GM20431 (cell line): ENCODE measurements around the gene PRDM5.

Source experiments
- in situ Hi-C: fragments of 300-500 bp; cut with MseI, MboI; formaldehyde crosslinking; loops from one replicate; pipeline ENCODE4 v1.15.0; 2020; ENCODE audit warnings: low sequenced_read_pairs; ENCODE audit not compliant: unreplicated experiment

Gene PRDM5

DNA sequence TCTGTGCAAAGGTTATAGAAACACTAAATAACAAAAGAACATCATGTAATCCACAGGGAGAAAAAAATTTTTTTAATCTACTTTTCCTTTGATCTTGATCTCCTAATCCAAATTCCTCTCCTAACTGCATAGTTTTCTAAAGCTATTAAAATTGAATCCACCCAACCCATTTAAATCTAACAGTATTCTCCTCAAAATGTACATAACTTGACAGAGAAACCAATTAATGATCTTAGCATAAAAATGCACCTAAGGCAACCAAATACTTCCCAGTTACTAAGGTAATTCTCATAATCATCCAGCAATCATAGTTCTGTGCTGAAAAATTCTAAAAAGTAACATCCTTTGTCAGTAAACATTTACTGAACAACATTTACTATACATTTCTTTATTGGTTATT lies 60.7 kb downstream of the PRDM5 start:
- in situ Hi-C loops, result no loop called here

GRCh38 chr4:120858776-120859175 lies 63.8 kb downstream of the PRDM5 start:
- in situ Hi-C loops, result no loop called here

- in situ Hi-C loops, result no loop called here
Measured at GRCh38 chr4:120857312-120857711, 65.2 kb downstream of the PRDM5 start.

GRCh38 chr4:120856294-120856693 lies 66.2 kb downstream of the PRDM5 start:
- in situ Hi-C loops, result no loop called here

DNA sequence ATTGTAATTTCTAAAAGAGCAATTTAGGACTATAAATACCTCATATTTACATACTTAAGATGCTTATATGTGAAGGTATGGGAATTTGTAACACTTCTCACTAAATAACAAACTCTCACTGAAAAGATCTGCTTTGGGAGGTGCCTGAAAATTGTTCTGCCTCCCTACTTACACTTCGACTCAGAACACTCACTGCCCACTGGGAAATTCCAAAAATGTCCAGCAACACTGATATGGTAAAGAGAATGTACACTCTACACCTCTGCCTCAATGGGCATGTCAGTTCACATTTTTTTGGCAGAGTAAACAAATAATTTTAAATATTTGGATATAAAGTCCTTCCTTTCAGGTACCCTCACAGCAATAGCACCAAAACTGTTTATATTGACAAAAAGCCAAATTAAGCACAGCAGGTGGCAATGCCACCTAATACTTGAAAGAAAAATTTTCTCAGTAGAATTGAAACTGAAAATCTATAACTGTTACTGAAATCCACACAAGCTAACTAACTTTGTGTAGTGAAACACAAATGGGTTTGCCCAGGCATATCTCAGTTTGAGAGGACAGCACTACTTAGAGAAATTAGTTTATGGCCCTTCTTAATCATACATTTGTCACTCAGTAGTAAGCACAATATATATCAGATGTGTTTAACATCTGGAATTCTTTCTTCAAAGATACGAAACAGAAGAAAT lies 67.1 kb downstream of the PRDM5 start:
- in situ Hi-C loops, result no loop called here

DNA sequence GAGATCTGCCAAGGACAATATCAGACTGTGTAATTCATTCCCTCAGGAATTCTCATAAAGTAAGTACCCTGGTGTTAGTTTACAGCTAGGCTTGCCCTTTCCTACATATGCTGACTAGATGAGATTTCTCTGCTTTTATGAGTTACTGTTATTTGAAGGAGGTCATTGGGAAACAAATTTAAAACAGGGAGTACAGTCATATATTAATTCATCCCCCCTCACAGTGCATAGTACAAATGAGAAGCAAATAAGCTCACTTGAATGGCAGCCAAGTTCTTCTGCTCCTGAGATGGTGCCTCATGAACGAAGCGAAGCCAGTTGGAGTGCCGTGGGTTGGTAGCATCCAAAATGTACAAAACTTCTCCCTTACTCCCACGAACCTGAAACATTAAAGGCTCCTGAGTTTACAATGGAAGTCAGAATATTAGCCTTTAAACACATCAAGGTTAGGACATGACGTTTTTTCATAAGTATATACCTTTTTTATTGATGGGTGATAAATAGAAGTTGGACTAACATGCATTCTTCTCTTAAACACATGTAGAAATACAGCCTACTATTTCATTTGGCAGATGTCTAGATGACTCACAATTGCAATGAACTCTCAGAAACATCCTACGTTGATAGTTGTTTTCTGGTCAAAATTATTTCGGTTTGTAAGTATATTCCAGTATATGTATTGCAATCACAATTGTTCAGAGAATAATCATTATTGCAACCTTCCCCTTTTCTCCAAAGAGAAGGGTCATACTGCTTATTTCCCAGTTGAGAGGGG lies 69.2 kb downstream of the PRDM5 start:
- in situ Hi-C loops, result no loop called here

GRCh38 chr4:120850018-120850599 lies 72.4 kb downstream of the PRDM5 start:
- in situ Hi-C loops, result no loop called here

DNA sequence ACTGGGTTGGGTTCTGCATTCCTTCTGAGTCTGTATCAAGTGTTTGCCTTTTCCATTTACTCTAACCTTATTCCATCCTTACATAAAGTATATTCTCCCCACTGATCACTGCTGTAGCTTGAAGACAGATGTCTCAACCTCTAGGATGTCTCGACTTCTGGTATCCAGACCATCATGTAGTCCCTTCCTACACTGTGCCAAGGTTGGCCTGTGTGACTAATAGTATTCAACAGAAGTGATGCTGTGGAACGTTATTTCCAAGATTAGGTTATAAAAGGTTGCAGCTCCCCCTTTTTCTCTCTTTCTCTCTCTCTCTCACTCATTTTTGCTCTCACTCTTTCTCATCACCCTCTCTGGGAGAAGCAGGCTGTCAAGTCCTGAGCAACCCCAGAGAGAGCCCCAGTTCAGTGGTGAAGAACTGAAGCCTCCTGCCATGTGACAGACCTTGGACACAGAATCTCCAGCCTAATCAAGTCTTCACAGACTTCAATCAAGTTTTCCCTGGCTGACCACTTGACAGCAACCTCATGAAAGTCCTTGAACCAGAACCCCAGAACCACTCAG lies 75.4 kb downstream of the PRDM5 start:
- in situ Hi-C loops, result no loop called here

DNA sequence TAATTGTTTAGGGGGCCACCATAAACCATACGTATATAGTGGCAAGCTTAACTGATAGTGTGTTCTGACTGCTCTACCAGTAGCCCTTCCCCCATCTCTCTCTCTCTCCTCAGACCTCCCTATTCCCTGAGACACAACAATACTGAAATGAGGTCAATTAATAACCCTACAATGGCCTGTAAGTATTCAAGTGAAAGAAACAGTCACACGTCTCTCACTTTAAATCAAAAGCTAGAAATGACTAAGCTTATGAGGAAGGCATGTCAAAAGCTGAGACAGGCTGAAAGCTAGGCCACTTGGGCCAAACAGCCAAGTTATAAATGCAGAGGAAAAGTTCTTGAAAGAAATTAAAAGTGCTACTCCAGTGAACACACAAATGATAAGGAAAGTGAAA lies 78.0 kb downstream of the PRDM5 start:
- in situ Hi-C loops, result no loop called here

DNA sequence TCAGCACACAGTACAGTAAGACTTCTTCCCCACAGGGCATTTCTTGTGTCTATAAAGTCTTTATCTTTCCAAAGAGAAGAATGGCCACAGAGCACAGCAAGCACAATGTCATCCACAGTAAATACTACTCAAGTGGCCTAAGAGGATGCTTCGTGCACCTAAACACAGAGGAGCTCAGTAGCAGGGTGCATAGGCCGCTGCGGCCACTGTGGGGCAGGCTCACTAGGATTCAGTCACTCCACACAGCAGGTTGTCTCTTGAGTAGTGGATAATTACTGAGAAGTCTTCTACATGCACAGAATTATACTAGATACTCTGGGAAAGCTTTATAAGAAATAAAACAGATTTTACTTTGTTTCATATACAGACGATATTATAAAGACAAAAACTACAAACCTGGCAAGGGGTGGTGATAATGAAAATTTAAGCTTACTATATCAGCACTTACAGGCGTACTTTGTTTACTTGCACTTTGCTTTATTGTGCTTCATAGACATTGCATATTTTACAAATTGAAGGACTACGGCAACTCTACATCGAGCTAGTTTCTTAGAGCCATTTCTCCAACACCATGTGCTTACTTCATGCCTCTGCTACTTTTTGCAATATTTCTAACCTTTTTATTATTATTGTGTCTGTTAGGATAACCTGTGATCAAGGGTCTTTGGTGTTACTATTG lies 78.5 kb downstream of the PRDM5 start:
- in situ Hi-C loops, result no loop called here

- in situ Hi-C loops, result no loop called here
Measured at GRCh38 chr4:120842031-120842430, 80.5 kb downstream of the PRDM5 start.

DNA sequence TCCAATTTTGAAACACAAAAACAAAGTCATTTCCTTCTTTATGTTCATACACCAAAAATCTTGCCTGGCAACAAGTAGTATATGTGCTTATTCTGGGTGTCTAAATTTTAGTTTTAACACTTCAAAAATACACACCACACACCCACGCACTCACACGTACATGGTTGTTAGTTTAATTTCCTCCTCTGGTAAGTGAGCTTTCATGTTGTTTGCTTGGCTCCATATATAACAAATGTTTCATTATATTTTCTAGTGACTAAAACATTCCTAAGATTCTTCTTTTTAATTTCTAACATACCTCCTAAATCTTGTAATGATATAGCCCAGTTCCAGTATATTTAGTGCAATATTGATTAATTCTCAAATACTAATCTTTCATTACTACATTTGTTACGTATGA lies 80.9 kb downstream of the PRDM5 start:
- in situ Hi-C loops, result no loop called here

DNA sequence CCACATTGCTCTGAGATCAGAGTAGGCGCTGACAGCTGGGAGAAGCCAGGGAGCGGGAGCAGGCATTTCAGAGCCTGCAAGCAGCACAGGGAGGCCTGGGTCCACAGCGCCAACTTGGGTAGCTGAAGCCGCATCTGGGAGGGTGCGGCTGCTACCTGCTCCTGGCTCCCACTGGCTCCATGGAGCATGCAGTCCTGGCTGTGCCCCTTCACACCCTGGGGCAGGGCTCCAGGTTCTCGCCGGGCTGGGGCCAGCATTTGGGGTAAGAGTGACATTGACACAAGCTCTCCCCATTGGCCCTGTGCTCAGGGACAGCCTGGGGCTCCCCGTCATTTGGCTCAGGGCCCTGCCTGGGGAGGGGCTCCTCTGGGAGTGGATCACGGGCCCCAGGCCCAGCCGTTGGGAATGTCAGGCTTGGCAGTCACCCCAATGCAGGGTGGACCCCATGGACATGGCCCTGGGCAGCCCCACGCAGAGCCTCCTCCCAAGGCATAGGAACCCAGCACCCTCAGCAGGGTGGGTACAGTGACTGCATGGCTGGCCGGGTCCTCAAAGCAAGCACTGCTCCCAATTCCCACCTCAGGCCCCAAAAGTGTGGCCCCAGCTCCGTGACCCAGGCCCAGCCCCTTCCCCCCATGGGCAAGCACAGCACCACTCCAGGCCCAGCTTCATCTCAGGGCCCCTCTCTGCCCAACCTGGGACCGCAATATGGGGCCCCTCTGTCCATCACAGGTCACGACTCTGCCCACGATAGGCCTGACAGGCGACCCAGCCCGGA lies 82.4 kb downstream of the PRDM5 start:
- in situ Hi-C loops, result no loop called here

DNA sequence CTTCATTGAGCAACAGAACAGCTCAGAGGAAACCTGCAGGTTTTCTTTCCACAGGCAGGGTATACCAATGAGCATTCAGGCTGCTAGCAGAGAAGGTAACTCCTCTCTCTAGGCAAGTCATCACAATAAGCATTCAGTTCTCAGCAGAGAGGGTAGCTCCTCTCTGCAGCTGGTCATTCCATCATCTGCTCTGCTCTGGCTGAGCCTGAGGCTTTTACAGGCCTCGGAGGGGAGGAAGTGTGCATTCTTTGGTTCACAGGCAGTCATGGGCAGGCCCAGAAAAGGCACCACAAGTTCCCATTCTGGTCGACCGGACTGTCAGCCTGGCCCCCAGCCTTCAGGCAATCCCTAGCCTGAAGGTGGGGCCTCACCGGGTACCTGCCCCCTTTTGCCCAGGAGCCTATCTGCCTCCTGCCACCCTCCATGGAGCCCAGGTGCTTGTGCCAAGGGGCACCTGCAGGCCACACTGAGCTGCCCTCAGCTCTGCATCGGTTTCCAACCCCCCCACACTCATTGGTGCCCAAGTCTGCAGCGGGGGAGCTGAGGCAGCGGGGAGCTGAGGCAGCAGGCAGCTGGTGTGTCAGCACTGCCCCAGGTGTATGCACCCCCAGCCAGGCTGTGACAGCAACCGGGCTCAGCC lies 83.1 kb downstream of the PRDM5 start:
- in situ Hi-C loops, result no loop called here

DNA sequence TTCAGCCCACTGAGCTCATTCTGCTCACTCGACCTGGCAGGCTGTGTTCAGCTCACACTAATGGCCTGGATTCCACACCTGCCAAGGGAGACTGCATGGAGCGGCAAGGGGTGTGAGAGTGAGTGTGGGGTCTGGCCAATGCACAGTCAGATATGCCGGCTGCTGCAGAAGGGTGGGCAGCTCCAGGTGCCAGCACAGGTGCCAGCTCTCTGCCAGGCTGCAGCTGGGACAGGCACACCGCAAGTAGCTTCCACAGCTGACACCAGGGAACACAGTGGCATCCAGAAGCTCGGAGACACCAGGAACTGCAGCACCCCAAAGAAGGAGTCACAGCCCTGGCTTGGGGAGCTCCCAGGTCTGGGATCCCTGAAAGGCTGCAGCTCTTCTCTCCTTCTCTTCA lies 83.7 kb downstream of the PRDM5 start:
- in situ Hi-C loops, result no loop called here

- in situ Hi-C loops, result no loop called here
Measured at GRCh38 chr4:120837656-120838055, 84.9 kb downstream of the PRDM5 start.

DNA sequence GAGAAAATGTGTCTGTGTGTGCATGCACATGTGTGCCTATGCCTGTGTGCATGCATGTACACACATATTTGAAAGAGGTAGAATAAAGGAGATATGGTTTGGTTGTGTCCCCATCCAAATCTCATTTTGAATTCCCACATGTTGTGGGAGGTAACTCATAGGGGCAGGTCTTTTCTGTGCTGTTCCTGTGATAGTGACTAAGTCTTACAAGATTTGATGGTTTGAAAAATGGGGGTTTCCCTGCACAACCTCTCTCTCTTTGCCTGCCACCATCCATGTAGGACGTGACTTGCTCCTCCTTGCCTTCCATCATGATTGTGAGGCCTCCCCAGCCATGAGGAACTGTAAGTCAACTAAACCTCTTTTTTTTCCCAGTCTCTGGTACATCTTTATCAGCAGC lies 87.2 kb downstream of the PRDM5 start:
- in situ Hi-C loops, result no loop called here

- in situ Hi-C loops, result no loop called here
Measured at GRCh38 chr4:120830204-120830603, 92.3 kb downstream of the PRDM5 start.

DNA sequence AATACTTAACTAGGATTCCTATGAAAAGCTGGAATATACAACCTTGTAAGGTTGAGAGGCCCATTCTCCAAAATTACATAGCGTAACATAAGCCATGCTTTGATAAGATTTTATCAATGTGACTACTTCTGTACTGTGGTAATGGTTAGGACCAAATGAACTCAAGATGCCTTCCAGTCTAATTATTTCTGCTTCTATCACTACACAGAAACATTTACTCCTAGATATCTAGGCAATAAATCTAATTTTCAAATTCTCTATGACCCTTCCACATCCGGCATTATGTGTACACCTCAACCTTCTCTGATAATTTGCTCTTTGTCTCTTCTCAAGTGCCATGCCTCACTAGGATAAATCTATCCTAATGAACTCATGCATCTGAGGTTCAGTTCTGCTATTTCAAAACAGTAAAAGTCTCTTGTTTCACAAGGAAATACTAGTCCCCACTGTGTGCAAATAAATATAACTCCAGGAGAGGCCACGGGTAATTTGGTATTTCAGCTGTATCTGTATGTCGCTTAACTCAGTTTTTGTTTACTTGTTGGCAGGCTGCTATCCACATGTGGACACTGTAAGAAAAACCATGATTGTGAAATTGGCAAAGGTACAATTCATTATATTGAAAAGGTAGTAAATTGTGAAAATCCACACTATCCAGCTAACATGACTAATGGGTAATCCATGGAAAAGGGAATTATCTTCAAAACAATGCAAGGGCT lies 93.3 kb downstream of the PRDM5 start:
- in situ Hi-C loops, result no loop called here
